GM21367 (cell line): ENCODE measurements around the gene DEK.
"Not testable (repeated sequence)": the region's sequence is repeated elsewhere in the genome, so short reads cannot be mapped to it uniquely, and the experiment has no call there.

Experiments used
- ATAC-seq: cut with Tn5 transposase; IDR thresholded peaks from one replicate; pipeline ENCODE4 v1.9.1; 2021; ENCODE audit not compliant: unreplicated experiment

Gene DEK

GRCh38 chr6:18241208-18242038, 22.9 kb downstream of the DEK start:
- ATAC-seq: no peak

DNA sequence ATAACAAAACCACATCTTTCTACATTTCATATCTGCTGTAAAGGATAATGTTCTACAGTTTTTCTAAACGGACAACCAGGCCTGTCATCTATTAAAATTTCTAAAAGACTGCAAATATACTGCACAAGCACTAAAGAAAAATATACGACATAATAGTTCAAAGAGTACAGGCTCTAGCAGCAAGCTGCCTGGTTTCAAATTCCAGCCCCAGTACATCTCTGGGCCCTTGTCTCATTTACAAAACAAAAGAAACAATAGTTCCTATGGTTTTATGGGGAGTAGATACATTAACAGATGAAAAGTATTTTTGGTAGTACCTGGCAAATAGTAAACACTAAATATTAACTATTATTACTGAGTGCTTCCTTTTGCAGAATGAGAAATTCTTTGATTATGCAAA, 24.1 kb downstream of the DEK start:
- no peak for ATAC-seq

GRCh38 chr6:18237167-18237566, 27.2 kb downstream of the DEK start:
- ATAC-seq: no peak

DNA sequence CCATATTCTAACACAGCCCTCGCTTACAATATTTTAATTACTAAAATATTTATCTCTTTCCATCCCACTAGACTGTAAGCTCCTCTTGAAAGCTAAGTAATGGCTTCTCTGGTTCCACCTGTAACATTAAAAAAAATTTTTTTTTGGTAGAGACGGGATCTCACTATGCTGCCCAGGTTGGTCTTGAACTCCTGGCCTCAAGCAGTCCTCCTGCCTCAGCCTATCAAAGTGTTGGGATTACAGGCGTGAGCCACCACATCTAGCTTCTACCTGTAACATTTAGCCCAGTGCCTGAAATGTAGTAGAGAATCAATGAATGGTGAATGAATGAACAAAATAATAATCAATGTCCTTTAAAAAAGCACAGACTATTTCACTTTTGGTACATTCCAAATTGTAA, 28.8 kb downstream of the DEK start:
- ATAC-seq: no peak

- no peak for ATAC-seq
Measured at GRCh38 chr6:18234564-18234963, 29.8 kb downstream of the DEK start.

DNA sequence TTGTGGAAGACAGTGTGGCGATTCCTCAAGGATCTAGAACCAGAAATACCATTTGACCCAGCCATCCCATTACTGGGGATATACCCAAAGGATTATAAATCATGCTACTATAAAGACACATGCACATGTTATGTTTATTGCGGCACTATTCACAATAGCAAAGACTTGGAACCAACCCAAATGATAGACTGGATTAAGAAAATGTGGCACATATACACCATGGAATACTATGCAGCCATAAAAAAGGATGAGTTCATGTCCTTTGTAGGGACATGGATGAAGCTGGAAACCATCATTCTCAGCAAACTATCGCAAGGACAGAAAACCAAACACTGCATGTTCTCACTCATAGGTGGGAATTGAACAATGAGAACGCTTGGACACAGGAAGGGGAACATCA, 30.6 kb downstream of the DEK start:
- ATAC-seq: not testable (repeated sequence)

- not testable (repeated sequence) for ATAC-seq
Measured at GRCh38 chr6:18231856-18232255, 32.5 kb downstream of the DEK start.

DNA sequence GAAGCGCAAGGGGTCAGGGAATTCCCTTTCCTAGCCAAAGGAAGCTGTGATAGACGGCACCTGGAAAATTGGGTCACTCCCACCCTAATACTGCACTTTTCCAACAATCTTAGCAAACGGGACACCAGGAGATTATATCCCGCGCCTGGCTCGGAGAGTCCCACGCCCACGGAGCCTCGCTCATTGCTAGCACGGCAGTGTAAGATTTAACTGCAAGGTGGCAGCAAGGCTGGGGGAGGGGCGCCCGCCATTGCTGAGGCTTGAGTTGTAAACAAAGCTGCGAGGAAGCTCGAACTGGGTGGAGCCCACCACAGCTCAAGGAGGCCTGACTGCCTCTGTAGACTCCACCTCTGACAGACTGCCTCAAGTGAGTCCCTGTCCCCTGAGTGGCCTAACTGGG, 35.7 kb downstream of the DEK start:
- not testable (repeated sequence) for ATAC-seq

DNA sequence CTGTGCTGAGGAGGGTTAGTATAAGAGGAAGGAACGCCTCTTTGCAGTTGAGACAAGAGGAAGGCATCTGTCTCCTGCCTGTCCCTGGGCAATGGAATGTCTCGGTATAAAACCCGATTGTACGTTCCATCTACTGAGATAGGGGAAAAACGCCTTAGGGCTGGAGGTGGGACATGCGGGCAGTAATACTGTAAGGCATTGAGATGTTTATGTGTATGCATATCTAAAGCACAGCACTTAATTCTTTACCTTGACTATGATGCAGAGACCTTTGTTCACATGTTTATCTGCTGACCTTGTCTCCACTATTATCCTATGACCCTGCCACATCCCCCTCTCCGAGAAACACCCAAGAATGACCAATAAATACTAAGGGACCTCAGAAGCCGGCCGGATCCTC, 37.2 kb downstream of the DEK start:
- ATAC-seq: not testable (repeated sequence)

DNA sequence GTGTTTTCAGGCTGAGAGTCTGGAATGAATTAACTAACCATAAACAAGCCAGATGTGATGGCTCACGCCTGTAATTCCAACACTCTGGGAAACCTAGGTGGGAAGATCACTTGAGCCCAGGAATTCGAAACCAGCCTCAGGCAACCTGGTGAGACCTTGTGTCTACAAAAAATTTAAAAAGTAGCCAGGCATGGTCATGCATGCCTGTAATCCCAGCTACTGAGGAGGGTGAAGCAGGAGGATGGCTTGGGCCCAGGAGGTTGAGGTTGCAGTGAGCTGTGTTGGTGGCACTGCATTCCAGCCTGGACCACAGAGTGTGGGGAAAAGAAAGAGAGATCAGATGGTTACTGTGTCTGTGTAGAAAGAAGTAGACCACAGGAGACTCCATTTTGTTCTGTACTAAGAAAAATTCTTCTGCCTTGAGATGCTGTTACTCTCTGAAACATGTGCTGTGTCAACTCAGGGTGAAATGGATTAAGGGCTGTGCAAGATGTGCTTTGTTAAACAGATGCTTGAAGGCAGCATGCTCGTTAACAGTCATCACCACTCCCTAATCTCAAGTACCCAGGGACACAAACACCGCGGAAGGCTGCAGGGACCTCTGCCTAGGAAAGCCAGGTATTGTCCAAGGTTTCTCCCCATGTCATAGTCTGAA, 37.8 kb downstream of the DEK start:
- ATAC-seq: not testable (repeated sequence)

GRCh38 chr6:18221288-18221615, 43.1 kb downstream of the DEK start:
- no peak for ATAC-seq

GRCh38 chr6:18219591-18219990, 44.7 kb downstream of the DEK start:
- no peak for ATAC-seq

DNA sequence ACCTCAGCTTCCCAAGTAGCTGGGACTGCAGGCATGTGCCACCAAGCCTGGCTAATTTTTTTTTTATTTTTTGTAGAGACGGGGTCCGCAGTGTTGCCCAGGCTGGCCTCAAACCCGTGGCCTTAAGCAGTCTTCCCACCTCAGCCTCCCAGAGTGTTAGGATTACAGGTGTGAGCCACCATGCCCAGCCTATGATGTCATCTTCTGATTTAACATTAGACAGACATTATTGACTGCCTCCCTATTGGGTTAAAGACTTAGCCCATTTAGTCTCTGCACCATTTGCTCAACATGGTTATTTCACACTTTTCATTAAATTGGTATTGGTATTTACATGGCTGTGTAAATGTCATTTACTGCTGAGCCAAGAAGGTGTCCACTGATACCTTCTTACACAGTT, 46.1 kb downstream of the DEK start:
- ATAC-seq: no peak

- ATAC-seq: no peak
Measured at GRCh38 chr6:18216411-18216810, 47.9 kb downstream of the DEK start.

DNA sequence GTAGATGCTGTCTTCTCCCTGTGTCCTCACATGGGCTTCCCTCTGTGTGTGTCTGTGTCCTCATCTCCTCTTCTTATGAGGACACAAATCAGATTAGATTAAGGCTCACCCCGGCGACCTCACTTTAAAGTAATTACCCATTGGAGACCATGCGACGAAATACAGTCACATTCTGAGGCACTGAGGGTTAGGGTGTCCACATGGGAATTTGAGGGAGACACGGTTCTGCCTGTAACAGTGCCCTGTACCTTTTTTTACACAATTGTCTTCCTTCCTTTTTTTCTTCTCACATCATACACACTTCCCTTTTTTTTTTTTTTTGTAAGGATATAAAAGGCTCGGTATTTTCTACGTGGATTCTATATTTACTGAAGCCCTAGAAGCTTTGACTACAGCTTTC, 48.9 kb downstream of the DEK start:
- no peak for ATAC-seq

GRCh38 chr6:18214003-18214402, 50.3 kb downstream of the DEK start:
- no peak for ATAC-seq

DNA sequence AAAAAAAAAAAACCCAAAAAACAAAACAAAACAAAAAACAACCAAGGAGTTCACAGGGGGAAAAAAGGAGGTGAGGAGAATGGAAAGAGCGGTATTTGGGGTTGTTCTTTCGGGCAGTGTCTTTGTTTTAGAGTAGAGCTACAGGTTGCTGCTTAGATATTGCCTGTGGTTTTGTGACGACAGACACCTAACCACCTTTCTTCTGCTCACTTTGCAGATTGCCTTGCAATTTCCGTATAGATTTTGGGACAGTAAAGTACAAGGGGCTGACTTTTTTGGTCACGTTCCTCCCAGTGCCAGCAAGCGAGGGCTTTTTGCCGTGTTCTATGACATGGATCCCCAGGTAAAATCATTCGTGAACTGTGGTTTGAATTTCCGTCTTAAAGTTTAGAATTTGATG, 50.9 kb downstream of the DEK start:
- ATAC-seq: no peak

GRCh38 chr6:18212231-18212630, 52.1 kb downstream of the DEK start:
- no peak for ATAC-seq

- peak; percentile 92 for ATAC-seq
Measured at GRCh38 chr6:18211338-18211737, 53.0 kb downstream of the DEK start.

GRCh38 chr6:18210707-18211106, 53.6 kb downstream of the DEK start:
- ATAC-seq: no peak

DNA sequence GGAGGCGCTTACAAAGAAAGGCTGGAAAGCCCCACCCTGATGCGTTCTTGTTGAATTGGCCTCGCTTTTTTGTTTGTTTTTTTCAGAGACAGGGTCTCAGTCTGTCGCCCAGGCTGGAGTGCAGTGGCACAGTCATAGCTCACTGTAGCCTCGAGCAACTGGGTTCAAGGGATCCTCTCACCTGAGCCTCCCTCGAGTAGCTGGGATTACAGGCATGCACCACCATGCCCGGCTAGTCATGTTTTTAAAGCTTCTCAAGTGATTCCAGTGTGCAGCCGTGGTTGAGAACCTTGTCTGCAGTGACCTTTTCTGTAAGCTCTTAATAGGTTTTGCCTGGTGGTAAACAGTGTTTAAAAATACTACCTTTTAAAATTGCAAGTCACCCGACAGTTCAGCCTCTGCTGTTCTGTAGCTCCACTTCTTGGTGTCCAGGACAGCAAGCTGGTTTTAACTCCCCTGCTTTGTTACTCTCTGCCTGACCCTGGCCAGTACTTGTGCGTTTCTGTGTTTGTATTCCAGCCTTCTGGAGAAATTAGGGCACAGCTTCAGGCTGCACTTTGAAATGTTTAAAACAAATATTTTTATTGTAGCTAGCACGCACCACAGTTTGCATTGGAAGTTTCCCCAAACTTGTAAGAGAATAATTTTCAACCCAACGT, 54.7 kb downstream of the DEK start:
- ATAC-seq: no peak

GRCh38 chr6:18208778-18209177, 55.6 kb downstream of the DEK start:
- not testable (repeated sequence) for ATAC-seq
